ENCODE data around the gene ST7L. TPM values are rescaled to one million over a fixed set of nuclear protein-coding genes. Genes with fewer than 3 reads are reported as not detected.

ST7L gene
- total and polyA plus RNA-seq, 9 of the 15 experiments (the other 6 are each of a cell fraction or from before 2014, with no cell fraction given): 9.0 to 32.5 (median 26.6) TPM

DNA sequence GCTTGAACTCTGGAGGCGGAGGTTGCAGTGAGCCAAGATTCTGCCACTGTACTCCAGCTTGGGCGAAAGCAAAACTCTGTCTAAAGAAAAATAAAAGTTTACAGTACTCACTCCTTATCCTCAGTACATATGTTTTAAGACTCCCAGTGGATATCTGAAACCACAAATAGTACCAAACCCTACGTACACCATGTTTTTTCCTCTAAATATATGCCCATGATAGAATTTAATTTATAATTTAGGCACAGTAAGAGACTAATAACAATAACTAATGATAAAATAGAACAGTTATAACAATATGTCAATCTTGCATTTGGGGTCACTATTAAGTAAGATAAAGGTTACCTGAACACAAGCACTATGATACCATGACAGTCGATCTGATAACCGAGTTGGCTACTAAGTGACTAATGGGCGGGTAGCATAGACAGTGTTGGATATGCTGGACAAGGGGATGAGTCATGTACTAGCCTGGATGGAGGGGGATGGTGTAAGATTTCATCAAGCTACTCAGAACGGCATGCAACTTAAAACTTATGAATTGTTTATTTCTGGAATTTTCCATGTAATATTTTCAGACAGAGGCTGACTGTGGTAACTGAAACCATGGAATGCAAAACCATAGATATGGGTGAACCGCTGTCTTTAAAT is 43.7 kb downstream of the ST7L start:
- DNase-seq (ENCODE audit: extremely low read depth in 1 of 4, low spot score in 3 of 4) (peak; percentile 42 to 78 (median 63)), ATAC-seq (peak; percentile 98), FAIRE-seq (peak; percentile 93)
- no peaks in the 10 kb centered on the region for H4K20me1 ChIP-seq (replicated peaks; ENCODE audit: control insufficient read depth, insufficient read depth, low read length)
- intact Hi-C loops (cut with micrococcal nuclease): no loop called here
- CTCF ChIA-PET (ENCODE audit: low intra/inter-chr PET ratio): no interaction called here
- TSS peak; percentile 26 for BruUV-seq (replicated peaks)
- no peaks in the 10 kb centered on the region for H3K9me1 ChIP-seq (ENCODE audit: control insufficient read depth, insufficient read depth, low read length)
- H3K27me3 ChIP-seq (ENCODE audit: control insufficient read depth in 2 of 2, insufficient read depth in 2 of 2, low read length in 2 of 2): no peaks in the 10 kb centered on the region
- in situ Hi-C loops (cut with MboI): no loop called here
- POLR2A ChIA-PET: interaction anchor here (1.2 to 1.9 kb wide), 2 partner anchors 11 to 15 kb away, joined by 4 to 8 read pairs; no protein-coding TSS in a partner anchor
- peak overlapping the region; percentile 8; the same call in 2 of the 3 replicates for H3K27ac ChIP-seq (ENCODE audit: extremely low read depth, low read depth, low read length)
- WGBS (ENCODE audit: insufficient coverage, low coverage, missing lambda C conversion rate): 38% methylated on average over 8 of the region's 8 CpGs
- H3K4me2 ChIP-seq (ENCODE audit: insufficient read depth, low read length): no peak overlapping the region; the same call in 1 of the 2 replicates
- H3K36me3 ChIP-seq (ENCODE audit: control insufficient read depth, insufficient read depth, low read length): peaks cover 18% of the 10 kb centered on the region; the same call in 2 of the 3 replicates
- no peaks in the 10 kb centered on the region for H3K79me2 ChIP-seq (ENCODE audit: control insufficient read depth, insufficient read depth, low read length)
- H2AFZ ChIP-seq (ENCODE audit: low read depth, low read length): peak overlapping the region; percentile 23; the same call in 1 of the 2 replicates
- no peak overlapping the region for H3K4me3 ChIP-seq
- no peaks in the 10 kb centered on the region for H3K9me3 ChIP-seq (replicated peaks; ENCODE audit: control insufficient read depth, insufficient read depth, low read depth, low read length)
- H3K4me1 ChIP-seq (replicated peaks in 1 of 2; ENCODE audit: control insufficient read depth in 2 of 2, insufficient read depth in 2 of 2, low read length in 2 of 2): peaks cover 0 to 9% of the 10 kb centered on the region in 2 experiments; a peak in 3 of 5 replicates
- H3K9ac ChIP-seq (ENCODE audit: insufficient read depth in 1 of 2, low read depth in 2 of 2, low read length in 2 of 2): no peak overlapping the region
- TF ChIP-seq MCM5 (IDR thresholded peaks at IDR 0.05; ENCODE audit: low read depth): no peak
- no peak for TF ChIP-seq CHD1 (IDR thresholded peaks at IDR 0.05; ENCODE audit: low read length)
- no peak for TF ChIP-seq HNRNPLL (IDR thresholded peaks at IDR 0.05; ENCODE audit: low read depth, low read length, poor library complexity, severe bottlenecking)
- TF ChIP-seq, protein P1, sequence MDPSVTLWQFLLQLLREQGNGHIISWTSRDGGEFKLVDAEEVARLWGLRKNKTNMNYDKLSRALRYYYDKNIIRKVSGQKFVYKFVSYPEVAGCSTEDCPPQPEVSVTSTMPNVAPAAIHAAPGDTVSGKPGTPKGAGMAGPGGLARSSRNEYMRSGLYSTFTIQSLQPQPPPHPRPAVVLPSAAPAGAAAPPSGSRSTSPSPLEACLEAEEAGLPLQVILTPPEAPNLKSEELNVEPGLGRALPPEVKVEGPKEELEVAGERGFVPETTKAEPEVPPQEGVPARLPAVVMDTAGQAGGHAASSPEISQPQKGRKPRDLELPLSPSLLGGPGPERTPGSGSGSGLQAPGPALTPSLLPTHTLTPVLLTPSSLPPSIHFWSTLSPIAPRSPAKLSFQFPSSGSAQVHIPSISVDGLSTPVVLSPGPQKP (CRISPR knock-in tag; IDR thresholded peaks at IDR 0.05): no peak
- peak; percentile 93 for TF ChIP-seq SMARCE1 (IDR thresholded peaks at IDR 0.05)
- TF ChIP-seq, protein P2, sequence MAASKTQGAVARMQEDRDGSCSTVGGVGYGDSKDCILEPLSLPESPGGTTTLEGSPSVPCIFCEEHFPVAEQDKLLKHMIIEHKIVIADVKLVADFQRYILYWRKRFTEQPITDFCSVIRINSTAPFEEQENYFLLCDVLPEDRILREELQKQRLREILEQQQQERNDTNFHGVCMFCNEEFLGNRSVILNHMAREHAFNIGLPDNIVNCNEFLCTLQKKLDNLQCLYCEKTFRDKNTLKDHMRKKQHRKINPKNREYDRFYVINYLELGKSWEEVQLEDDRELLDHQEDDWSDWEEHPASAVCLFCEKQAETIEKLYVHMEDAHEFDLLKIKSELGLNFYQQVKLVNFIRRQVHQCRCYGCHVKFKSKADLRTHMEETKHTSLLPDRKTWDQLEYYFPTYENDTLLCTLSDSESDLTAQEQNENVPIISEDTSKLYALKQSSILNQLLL (CRISPR knock-in tag; IDR thresholded peaks at IDR 0.05; ENCODE audit: borderline replicate concordance): no peak
- TF ChIP-seq KDM1A (IDR thresholded peaks at IDR 0.05): no peak
- no peak for TF ChIP-seq ZBTB8A (IDR thresholded peaks at IDR 0.05; ENCODE audit: partially characterized antibody)
- TF ChIP-seq, protein P3, sequence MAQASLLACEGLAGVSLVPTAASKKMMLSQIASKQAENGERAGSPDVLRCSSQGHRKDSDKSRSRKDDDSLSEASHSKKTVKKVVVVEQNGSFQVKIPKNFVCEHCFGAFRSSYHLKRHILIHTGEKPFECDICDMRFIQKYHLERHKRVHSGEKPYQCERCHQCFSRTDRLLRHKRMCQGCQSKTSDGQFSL (CRISPR knock-in tag; IDR thresholded peaks at IDR 0.05): no peak
- TF ChIP-seq, protein P3 (tag; IDR thresholded peaks at IDR 0.05): no peak
- no peak for TF ChIP-seq KLF10 (CRISPR knock-in tag; IDR thresholded peaks at IDR 0.05)
- TF ChIP-seq ZNF347 (CRISPR knock-in tag; IDR thresholded peaks at IDR 0.05; ENCODE audit: low read depth): no peak
- no peak for TF ChIP-seq MBD2 (IDR thresholded peaks at IDR 0.05; ENCODE audit: borderline replicate concordance, low read depth)
- TF ChIP-seq DMBX1 (CRISPR knock-in tag; IDR thresholded peaks at IDR 0.05; ENCODE audit: borderline replicate concordance): no peak
- no peak for TF ChIP-seq LCOR (CRISPR knock-in tag; IDR thresholded peaks at IDR 0.05)
- no peak for TF ChIP-seq NFIX (CRISPR knock-in tag; IDR thresholded peaks at IDR 0.05; ENCODE audit: low read depth)
- no peak; the same call in 1 of the 2 replicates for TF ChIP-seq SMAD3 (CRISPR knock-in tag; conservative IDR thresholded peaks at IDR 0.05)
- peak; percentile 86; the same call in 1 of the 2 replicates for TF ChIP-seq LEF1 (IDR thresholded peaks at IDR 0.05)
- TF ChIP-seq, protein P4, sequence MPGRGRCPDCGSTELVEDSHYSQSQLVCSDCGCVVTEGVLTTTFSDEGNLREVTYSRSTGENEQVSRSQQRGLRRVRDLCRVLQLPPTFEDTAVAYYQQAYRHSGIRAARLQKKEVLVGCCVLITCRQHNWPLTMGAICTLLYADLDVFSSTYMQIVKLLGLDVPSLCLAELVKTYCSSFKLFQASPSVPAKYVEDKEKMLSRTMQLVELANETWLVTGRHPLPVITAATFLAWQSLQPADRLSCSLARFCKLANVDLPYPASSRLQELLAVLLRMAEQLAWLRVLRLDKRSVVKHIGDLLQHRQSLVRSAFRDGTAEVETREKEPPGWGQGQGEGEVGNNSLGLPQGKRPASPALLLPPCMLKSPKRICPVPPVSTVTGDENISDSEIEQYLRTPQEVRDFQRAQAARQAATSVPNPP (IDR thresholded peaks at IDR 0.05; ENCODE audit: borderline replicate concordance, insufficient read depth, insufficient read length): no peak

Data from K562 (cell line).